Measurements from ENCODE around the gene VTI1A. TPM values are rescaled to one million over a fixed set of nuclear protein-coding genes. Genes with fewer than 3 reads are reported as not detected.
A peak's percentile ranks its signal among the peaks of the same experiment; 100 is the strongest.

Gene VTI1A
- total RNA-seq, 1 donor, result 37.1 TPM

- no peak overlapping the region for H3K4me3 ChIP-seq (ENCODE audit: low read depth, low read length)
- DNase-seq (ENCODE audit: low read depth), result no peak
- no peak for TF ChIP-seq CTCF (IDR thresholded peaks at IDR 0.05; ENCODE audit: insufficient read depth, low read depth, low read length)
These were observed 311.9 kb downstream of the VTI1A start for GRCh38 chr10:112758961-112759360.

- H3K4me3 ChIP-seq (ENCODE audit: low read depth, low read length), result no peak overlapping the region
- no peak for DNase-seq (ENCODE audit: low read depth)
- no peak for TF ChIP-seq CTCF (IDR thresholded peaks at IDR 0.05; ENCODE audit: insufficient read depth, low read depth, low read length)
These were observed 312.5 kb downstream of the VTI1A start for GRCh38 chr10:112759496-112759895.

GRCh38 chr10:112761256-112761655 is 314.2 kb downstream of the VTI1A start:
- no peak for DNase-seq (ENCODE audit: low read depth)
- no peak for TF ChIP-seq CTCF (IDR thresholded peaks at IDR 0.05; ENCODE audit: insufficient read depth, low read depth, low read length)
- H3K4me3 ChIP-seq (ENCODE audit: low read depth, low read length), result no peak overlapping the region

- no peak for TF ChIP-seq CTCF (IDR thresholded peaks at IDR 0.05; ENCODE audit: insufficient read depth, low read depth, low read length)
- H3K4me3 ChIP-seq (ENCODE audit: low read depth, low read length), result no peak overlapping the region
- peak; percentile 38 for DNase-seq (ENCODE audit: low read depth)
These were observed 317.0 kb downstream of the VTI1A start for GRCh38 chr10:112763916-112764520.

GRCh38 chr10:112765717-112766235 is 318.8 kb downstream of the VTI1A start:
- DNase-seq (ENCODE audit: low read depth), result no peak
- no peak overlapping the region for H3K4me3 ChIP-seq (ENCODE audit: low read depth, low read length)
- TF ChIP-seq CTCF (IDR thresholded peaks at IDR 0.05; ENCODE audit: insufficient read depth, low read depth, low read length), result no peak

- no peak overlapping the region for H3K4me3 ChIP-seq (ENCODE audit: low read depth, low read length)
- TF ChIP-seq CTCF (IDR thresholded peaks at IDR 0.05; ENCODE audit: insufficient read depth, low read depth, low read length), result no peak
- DNase-seq (ENCODE audit: low read depth), result no peak
These were observed 319.6 kb downstream of the VTI1A start for GRCh38 chr10:112766636-112767035.

- no peak for TF ChIP-seq CTCF (IDR thresholded peaks at IDR 0.05; ENCODE audit: insufficient read depth, low read depth, low read length)
- H3K4me3 ChIP-seq (ENCODE audit: low read depth, low read length), result no peak overlapping the region
- DNase-seq (ENCODE audit: low read depth), result peak; percentile 44
These were observed 320.1 kb downstream of the VTI1A start for GRCh38 chr10:112767156-112767555.
